HG03520 (cell line): ENCODE data around the gene C1RL.

ENCODE experiments used
- ATAC-seq: cut with Tn5 transposase; IDR thresholded peaks from one replicate; pipeline ENCODE4 v1.9.1; 2021; ENCODE audit warnings: mild to moderate bottlenecking, moderate library complexity; ENCODE audit not compliant: unreplicated experiment

Gene C1RL, protein sequence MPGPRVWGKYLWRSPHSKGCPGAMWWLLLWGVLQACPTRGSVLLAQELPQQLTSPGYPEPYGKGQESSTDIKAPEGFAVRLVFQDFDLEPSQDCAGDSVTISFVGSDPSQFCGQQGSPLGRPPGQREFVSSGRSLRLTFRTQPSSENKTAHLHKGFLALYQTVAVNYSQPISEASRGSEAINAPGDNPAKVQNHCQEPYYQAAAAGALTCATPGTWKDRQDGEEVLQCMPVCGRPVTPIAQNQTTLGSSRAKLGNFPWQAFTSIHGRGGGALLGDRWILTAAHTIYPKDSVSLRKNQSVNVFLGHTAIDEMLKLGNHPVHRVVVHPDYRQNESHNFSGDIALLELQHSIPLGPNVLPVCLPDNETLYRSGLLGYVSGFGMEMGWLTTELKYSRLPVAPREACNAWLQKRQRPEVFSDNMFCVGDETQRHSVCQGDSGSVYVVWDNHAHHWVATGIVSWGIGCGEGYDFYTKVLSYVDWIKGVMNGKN

DNA sequence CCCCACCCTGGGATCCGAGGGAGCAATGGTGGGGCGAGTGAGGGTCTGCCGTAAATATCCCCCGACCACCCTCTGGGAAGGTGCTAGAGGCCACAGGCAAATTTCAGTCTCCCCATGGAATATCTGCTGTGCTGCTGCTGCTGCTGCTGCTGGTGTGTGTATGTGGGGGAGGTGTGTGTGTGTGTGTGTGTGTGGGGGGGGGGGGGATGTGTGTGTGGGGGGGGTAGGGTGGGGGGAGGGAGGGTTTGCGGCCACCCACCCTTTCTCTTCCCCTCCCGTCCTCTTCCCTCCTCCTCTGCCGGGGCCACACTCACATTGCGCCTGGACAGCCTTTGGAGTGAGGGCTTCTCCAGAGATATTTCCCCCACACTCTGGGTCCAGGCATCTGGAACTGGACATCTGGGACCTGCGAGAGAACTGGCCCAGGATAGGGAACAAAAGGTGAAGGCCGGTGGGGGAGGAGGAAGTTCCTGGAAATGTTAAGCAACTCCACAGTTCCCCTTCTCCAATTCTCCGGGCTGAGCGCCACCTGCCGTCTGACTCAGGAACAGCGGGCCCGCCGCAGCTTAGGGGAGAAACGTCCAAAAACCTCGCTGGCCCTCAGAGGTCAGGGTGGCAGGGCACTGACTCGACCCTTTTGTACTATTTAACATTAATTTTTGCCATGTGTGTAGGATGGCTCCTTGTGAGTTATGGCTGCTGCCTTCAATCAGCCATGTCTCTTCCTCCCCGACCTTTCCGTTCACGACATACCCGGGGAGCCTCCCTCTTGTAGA, at the start of gene C1RL:
C1RL (minus strand) TSS at position 419 of the 776 bp plus-strand sequence; CDS start at position 385, 34 bp downstream.
- no peak for ATAC-seq

DNA sequence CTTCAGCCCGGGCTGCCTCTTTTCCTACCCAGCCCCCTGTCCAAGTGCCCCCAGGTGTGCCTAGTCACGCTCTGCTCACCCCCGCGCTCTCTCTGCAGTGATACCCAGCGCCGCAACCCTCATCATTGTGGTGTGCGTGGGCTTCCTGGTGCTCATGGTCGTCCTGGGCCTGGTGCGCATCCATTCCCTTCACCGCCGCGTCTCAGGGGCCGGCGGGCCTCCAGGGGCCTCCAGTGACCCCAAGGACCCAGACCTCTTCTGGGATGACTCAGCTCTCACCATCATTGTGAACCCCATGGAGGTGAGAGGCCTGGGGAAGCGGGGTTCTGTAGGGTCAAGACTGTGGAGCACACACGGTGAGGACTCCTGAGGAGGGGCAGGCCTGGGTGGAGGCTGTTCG, 48.4 kb upstream of the C1RL start:
- no peak for ATAC-seq

DNA sequence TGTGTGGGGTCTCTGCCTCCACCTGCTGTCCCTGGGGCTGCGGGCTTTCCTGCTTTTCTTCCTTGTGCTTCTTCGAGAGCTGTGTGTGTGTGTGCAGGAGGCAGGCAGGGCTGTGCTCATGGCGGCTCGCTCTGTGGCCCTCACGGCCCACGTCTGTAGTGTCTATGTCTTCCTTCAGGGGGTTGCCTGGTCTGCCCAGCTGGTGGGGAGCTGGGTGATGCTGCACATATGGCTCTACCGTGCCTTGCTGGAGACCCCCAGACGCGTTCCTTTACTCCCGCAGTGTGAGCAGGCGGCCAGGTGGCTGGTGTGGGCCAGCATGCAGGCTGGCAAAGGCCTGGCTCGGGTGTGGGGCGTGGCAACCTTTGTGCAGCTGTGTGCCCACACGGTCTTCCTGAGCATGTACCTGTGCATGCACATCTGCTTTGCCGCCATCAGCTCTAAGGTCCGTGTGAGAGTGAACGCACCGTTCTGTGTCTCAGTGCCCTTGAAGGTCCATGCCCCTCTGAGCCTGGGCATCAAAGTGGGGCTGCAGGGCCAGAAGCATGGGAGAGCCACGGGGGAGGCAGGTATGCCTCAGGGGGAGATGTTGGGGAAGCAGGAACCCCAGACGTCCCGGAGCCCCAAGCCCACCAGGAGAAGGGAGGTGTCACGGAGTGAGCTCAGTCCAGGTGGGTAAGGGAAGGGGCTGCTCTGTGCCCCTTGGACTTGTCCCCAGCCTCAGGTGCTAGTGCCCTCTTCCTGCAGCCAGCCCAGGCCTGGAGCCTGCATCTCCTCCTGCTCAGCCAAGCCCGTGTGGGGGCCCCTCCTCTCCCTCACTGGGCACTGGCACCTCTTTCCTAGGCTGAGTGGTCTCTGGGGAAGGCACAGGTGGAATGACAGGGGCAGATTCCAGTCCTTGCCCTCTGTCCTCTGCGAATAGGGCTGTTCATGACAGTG, 47.5 kb upstream of the C1RL start:
- no peak for ATAC-seq

DNA sequence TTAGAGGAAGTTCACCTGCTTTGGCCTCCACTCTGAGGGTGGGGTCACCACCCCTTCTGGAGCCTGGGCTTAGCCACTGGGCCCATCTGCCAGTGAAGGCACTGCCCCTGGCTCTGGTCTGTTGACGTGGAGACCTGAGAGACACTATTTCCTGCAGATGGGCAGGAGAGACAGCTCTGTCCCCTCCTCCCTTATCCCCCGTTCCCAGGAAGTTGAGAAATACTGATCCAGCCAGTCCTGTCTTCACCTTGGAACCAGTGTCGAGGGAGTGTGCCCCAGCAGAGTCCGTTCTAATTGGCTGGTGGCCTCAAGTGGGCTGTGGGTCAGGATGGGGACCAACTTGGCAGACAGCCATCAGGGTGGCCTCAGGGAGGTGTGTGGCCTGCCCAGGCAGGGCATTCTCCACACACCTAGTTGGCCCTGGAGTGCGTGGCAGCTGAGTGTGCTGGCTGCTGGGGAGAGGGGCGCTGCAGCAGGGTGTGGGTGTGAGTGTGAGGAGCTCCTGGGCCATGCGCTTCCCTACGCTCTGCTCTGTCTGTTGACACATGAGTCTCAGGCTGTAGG, 46.5 kb upstream of the C1RL start:
- ATAC-seq, result no peak

DNA sequence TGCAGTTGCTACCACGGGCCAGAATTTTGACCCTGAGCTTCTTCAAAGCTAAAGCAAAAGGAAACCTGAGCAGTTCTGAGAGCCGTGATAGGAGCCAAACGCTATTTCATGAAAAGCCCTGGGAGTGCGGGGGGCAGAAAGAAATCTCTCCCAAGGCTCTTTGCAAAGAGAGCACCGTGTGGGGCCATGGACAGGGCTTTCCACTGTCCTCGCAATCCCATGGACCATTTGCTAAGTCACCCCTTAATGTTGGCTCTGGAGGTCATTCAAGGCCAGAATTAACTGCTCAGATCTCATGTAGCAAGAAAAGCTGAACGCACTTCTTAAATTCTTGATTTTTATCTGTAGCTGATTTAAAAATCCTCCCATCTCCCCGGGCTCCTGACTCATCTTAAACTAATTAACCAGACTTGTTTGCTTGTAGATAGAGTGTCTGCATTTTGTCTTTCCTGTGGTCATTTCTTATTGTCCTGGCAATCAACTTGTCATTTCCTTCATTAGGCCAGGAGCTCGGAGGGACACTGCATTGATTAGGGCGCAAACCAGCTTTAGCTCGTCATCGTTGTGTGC, 46.0 kb upstream of the C1RL start:
- ATAC-seq, result no peak

DNA sequence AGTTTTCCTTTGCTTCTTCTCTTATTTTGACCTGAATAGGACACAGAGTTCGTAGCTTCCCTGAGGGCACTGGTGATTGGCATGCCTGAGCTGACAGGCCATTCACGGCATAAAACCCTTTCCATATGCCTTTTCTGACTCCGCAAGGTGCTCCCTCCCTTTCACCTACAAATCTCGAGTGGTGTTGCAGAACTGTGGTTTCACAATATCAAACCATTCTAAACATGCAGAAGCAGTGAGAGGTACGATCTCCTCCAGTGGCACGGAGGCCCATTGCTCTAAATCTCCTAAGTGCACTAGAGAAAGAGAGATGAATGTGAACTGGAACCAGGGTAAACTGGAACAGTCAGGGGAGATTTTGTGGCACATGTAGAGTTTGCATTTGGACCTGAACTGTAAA, 45.0 kb upstream of the C1RL start:
- ATAC-seq, result no peak

DNA sequence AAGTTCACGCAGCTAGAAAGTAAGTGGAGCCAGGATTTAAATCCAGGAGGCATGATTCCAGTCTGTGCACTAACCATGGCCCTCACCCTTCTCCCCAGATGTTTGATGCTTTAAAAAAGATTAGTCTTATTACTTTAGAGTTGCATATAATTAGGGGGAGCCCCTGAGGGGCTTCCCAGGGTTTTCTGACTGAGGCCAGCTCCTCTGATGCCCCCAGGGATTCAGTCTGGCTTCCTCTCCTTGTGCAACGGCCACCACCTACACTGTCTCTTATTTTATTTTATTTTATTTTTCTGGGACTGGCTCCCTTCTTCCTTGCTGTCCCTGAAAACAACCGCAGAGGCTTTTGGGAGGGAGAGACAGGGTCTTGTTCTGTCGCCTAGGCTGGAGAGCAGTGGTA, 43.8 kb upstream of the C1RL start:
- ATAC-seq, result no peak

DNA sequence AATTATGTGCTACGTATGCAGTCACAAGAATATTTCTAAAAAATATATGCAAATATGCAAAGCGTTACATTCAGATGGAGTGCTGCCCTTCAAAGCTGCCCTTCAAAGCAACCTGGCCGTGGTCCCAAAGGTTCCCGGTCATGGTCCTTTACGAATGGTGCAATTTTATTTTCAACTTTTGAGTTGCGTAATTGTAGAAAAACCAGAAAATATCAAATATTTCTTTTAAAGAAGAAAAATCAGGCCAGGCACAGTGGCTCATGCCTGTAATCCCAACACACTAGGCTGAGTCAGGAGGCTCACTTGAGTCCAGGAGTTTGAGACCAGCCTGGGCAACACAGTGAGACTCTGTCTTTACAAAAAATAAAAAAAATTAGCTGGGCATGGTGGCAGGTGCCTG, 42.5 kb upstream of the C1RL start:
- ATAC-seq, result no peak

DNA sequence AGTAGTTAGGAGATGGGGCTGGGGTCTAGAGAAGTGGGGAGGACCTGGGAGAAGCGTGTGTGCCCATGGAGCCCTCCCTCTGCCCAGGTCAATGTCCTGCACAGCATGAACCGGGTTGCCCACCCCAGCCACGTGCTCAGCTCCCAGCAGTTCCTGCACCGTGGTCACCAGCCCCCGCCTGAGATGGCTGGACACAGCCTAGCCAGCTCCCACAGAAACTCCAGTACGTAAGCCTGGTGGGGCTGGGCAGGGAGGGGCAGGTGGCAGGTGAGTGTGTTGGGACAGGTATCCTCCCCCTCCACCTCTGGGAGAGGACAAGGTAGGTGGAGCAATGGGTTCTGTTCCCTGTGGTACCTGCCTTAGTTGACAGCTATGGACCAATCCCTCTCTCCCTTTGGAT, 41.8 kb upstream of the C1RL start:
- no peak for ATAC-seq

DNA sequence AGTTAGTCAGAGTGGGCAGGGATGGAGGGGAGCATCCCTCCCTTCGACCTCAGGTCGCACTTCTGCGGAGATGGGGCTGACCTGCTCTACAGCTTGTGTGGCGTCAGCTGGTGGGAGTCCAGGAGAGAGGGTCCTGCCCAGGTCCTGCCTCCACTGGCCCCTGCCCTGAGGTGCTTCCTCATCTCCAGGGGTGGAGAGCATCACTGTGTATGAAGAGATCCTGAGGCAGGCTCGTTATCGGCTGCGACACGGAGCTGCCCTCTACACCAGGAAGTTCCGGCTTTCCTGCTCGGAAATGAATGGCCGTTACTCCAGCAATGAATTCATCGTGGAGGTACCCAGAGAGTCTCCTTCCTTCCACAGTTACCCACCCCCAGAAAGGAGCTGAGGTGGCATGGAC, 41.3 kb upstream of the C1RL start:
- no peak for ATAC-seq

DNA sequence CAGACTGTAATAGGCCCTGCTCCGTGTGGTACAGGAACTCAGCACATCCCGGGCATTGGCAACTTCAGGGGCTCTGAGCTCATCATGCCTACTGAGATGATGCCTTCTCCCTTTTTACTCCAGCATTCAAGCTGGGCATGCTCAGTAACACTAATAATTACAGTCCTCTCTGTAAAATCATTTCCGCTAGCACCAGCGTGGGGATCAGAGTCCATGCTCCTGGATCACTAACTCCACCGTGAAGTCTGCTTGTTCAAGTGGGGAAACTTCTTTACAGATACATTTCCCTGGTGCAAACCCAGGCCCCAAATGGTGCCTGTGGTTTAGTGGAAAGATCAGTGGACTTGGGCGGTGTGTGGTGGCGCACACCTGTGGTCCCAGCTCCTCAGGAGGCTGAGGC, 37.9 kb upstream of the C1RL start:
- no peak for ATAC-seq

DNA sequence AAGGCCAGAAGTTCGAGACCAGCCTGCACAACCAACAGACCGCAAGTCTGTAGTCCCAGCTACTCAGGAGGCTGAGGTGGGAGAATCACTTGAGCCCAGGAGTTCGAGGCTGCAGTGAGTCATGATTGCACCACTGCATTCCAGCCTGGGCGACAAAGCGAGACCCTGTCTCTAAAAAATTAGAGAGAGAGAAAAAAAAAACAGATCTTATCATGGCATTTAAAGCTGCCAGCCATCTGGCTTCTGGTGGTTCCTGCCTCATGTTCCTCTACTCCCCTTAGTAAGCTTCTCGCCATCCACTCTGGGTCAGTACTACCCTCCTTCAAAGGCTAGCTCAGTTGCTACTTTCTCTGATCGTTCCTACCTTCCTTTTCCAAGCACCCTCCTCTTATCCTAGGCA, 37.2 kb upstream of the C1RL start:
- ATAC-seq, result no peak

DNA sequence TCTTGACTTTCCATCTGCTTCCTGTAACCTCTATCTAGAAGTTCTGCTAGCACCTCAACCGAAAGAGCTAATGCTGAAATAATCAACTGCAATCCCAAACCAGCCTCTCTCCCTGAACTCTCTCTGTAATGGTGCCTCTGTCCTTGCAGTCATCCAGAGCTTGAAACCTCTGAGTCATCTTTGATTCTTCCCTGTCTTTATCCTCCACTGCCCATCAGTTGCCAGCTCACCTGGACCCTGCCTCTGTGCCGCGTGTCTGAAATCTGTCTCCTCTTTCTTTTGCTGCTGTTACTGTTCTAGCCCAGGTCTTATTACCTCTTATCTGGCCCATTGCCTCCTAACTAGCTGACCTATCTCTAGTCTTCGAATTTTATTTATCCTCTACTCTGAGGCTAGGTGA, 36.7 kb upstream of the C1RL start:
- no peak for ATAC-seq

DNA sequence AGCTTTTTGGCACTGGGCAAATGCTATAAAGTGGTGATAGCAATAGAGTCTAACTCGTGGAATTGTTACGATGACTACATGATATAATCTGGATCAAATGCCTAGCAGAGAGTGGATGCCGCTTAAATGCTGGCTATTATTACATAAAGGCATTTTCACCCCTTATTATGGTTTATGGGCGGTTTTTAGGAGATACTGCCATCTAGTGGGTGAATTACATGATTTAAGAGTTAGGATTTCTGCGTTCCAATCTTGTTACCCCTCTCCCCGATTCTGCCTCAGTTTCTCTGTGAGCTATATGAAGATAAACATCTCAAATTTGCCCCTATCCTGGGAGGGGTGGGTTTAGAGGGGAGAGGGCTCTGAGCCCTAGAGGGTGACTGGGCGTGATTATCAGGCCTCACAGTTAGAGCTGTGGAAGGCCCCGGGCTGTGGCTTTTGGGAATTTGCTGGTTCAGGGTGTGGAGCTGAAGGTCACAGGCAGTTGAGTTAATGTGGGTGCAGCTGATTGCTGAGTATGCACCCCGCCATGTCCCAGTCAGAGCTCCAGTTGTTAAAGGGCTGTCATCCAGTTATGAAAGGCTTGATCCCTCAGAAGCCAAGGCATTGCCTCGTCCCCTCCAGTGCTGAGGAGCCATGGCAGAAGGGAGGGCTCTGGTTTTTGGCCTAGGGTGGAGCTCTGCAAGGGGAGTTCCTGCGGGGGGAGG, 35.6 kb upstream of the C1RL start:
- ATAC-seq, result no peak

DNA sequence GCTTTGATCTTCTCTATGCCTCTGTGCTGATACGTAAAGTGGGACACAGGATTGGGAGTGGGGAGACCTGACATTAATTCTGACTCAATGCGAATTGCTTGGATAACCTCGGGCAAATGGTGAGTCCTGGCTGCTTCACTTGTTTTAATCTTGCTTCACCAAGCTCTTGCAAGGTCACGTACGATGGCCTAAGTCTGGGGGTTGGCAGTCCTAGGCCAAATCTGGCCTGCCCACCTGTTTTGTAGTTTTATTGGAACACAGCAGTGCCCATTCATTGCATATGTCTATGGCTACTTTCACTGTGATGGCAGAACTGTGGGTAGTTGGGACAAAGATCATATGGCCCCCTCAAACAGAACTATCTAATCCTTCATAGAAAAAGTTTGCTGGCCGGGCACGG, 34.5 kb upstream of the C1RL start:
- ATAC-seq, result no peak

DNA sequence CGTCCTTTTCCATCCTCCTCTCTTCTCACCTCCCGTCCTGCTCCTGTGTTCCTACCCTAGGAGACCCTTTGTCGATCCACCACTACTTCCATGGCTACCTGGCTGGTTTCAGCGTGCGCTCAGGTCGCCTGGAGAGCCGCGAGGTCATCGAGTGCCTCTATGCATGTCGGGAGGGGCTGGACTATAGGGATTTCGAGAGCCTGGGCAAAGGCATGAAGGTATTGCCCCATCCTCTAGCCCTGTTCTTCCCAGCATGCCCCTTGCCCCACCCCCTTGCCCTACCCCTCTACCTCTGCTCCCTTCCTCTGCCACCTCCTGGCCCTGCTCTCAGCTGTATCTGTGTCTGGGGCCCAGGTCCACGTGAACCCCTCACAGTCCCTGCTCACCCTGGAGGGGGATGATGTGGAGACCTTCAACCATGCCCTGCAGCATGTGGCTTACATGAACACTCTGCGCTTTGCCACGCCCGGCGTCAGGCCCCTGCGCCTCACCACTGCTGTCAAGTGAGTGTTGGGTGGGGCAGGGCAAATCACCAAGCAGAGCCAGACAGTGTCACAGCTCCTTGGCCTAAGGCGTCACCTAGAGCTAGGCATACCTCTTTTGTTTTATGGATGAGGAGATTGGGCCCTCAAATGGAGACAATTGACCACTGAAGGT, 33.9 kb upstream of the C1RL start:
- ATAC-seq, result no peak

DNA sequence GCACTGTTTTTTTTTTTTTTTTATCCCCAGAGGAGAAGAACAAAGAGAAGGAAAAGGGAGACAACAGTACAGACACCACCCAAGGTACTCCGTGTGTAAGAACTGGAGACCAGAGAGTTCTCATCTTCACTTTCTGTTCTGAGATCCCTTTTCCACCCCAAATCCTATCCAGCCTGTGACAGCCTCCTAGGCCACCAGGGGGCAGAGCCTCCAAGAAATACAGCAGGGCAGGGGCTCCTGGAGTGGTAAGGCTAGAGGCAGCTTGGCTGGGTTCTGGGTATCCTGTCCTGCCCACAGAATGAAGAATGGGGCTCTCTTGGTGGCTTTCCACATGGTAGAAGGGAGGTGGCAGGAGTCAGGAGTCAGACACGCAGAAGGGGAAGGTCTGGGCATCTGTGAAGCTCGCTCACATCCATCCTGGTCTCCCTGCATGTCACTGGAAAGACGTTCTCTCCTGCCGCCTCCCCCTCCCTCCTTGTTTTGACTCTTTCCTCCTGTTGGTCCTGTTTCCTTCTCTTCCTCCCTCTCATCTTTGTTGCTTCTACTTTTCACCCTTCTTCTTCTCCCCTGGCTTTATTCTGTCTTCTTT, 33.1 kb upstream of the C1RL start:
- no peak for ATAC-seq

DNA sequence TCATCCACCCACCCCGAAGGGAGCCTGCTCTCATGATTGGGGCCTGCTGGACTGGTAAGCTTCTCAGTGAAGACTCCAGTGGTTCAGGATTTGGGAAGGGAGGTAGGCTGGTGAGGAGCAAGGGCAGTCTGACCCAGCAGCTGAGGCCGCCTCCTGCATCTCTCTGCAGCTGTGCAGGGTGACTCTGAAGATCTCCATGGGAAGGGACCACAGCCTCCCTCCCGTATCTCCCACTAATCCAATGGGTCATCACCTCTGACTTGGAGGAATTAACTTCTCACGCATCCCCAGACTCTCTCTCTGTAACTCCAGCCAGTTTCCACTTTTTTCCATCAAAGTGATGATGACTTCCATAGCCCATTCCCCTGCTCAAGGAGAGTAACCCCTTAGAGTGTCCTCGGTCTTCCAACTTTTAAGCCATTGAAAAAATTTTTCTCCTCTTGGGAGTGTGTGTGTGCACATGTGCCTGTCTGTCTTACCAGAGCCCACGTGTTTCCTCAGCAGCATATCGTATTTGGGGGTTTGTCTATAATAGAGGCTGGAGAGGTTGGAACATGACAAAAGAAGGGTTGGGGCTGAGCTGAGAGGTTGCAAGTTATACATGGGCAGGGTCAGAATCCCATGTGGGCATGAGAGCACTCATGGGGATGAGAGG, 32.5 kb upstream of the C1RL start:
- ATAC-seq, result no peak
